CD14-positive monocyte (primary cell): Measurements from ENCODE around the gene HPGDS. TPM values are rescaled to one million over a fixed set of nuclear protein-coding genes. Genes with fewer than 3 reads are reported as not detected.

Source experiments
- DNase-seq, 3 donors: peaks; one replicate each; pipeline ENCODE4 v3.0.0-alpha.2; 2011 to 2022
- H2AFZ ChIP-seq: 2 replicates; pipeline ENCODE4 v1.6.0; 2012; ENCODE audit warnings: mild to moderate bottlenecking, low read depth, low read length, inconsistent platforms; ENCODE audit not compliant: insufficient read depth, poor library complexity, severe bottlenecking
- H3K27ac ChIP-seq, 2 donors: 1 replicate in 1 of 2; 2 replicates in 1 of 2; pipeline ENCODE4 v1.5.1; 2012 to 2013; ENCODE audit warnings: low read length in 2 of 2, control low read depth in 1 of 2, inconsistent platforms in 1 of 2, low read depth in 1 of 2, mild to moderate bottlenecking in 1 of 2
- H3K27me3 ChIP-seq, 2 donors: one replicate each; pipeline versions ENCODE4 v1.6.0 to v1.6.1; 2011 to 2013; ENCODE audit warnings: low read length in 2 of 2; ENCODE audit not compliant: control insufficient read depth in 2 of 2, insufficient read depth in 2 of 2
- H3K36me3 ChIP-seq, 2 donors: replicated peaks in 1 of 2; 1 replicate in 1 of 2; 2 replicates in 1 of 2; pipeline versions ENCODE4 v1.5.1 to v1.6.1; 2012 to 2013; ENCODE audit warnings: low read length in 2 of 2, control low read depth in 1 of 2, inconsistent platforms in 1 of 2, mild to moderate bottlenecking in 1 of 2; ENCODE audit not compliant: insufficient read depth in 2 of 2, control insufficient read depth in 1 of 2
- H3K4me1 ChIP-seq, 2 donors: 1 replicate in 1 of 2; 2 replicates in 1 of 2; pipeline versions ENCODE4 v1.5.1 to v1.6.1; 2012 to 2013; ENCODE audit warnings: low read length in 2 of 2, control low read depth in 1 of 2, inconsistent platforms in 1 of 2, mild to moderate bottlenecking in 1 of 2, moderate library complexity in 1 of 2; ENCODE audit not compliant: insufficient read depth in 2 of 2, control insufficient read depth in 1 of 2
- H3K4me2 ChIP-seq: replicated peaks from 2 replicates; pipeline ENCODE3; 2012; ENCODE audit warnings: low read length, moderate library complexity, mild to moderate bottlenecking; ENCODE audit not compliant: poor library complexity, severe bottlenecking; ENCODE audit errors: extremely low read depth
- H3K4me3 ChIP-seq, 3 experiments: fragments of 200-600 bp in 1 of 3; sonication (generic) in 1 of 3; replicated peaks in 1 of 3; 1 replicate in 2 of 3; 2 replicates in 1 of 3; pipeline ENCODE4 v1.5.1; 2011 to 2013; ENCODE audit warnings: low read length in 3 of 3, mild to moderate bottlenecking in 3 of 3, control low read depth in 2 of 3, low read depth in 2 of 3, inconsistent platforms in 1 of 3, moderate library complexity in 1 of 3
- H3K79me2 ChIP-seq: 2 replicates; pipeline ENCODE4 v1.6.0; 2012; ENCODE audit warnings: mild to moderate bottlenecking, control low read depth, inconsistent platforms, low read length, moderate library complexity; ENCODE audit not compliant: insufficient read depth
- H3K9ac ChIP-seq: 2 replicates; pipeline ENCODE4 v1.6.0; 2017; ENCODE audit warnings: low read length, mild to moderate bottlenecking; ENCODE audit not compliant: insufficient read depth, poor library complexity, severe bottlenecking
- H3K9me3 ChIP-seq, 2 donors: replicated peaks in 1 of 2; 1 replicate in 1 of 2; 2 replicates in 1 of 2; pipeline versions ENCODE4 v1.5.1 to v1.6.1; 2012 to 2013; ENCODE audit warnings: low read length in 2 of 2, control low read depth in 1 of 2; ENCODE audit not compliant: control insufficient read depth in 1 of 2, insufficient read depth in 1 of 2
- H4K20me1 ChIP-seq: 2 replicates; pipeline ENCODE4 v1.6.0; 2012; ENCODE audit warnings: mild to moderate bottlenecking, low read length, control low read depth, moderate library complexity; ENCODE audit not compliant: insufficient read depth
- H3K27ac Mint-ChIP-seq, 7 donors: one replicate each; pipeline ENCODE4 v1.8.0; 2020; ENCODE audit warnings: mild to moderate bottlenecking in 7 of 7, mixed read lengths in 7 of 7, moderate library complexity in 6 of 7, inconsistent platforms in 2 of 7
- H3K27me3 Mint-ChIP-seq, 3 donors: one replicate each; pipeline ENCODE4 v1.8.0; 2021 to 2022; ENCODE audit warnings: low read depth in 3 of 3, mild to moderate bottlenecking in 3 of 3, mixed read lengths in 3 of 3, moderate library complexity in 3 of 3, inconsistent platforms in 1 of 3
- H3K36me3 Mint-ChIP-seq, 2 donors: one replicate each; pipeline ENCODE4 v1.8.0; 2020; ENCODE audit warnings: mixed read lengths in 2 of 2, inconsistent platforms in 1 of 2, mild to moderate bottlenecking in 1 of 2
- H3K4me1 Mint-ChIP-seq: one replicate; pipeline ENCODE4 v1.8.0; 2020; ENCODE audit warnings: mild to moderate bottlenecking, mixed read lengths
- H3K4me3 Mint-ChIP-seq, 2 donors: one replicate each; pipeline ENCODE4 v1.8.0; 2020; ENCODE audit warnings: mild to moderate bottlenecking in 2 of 2, mixed read lengths in 2 of 2, moderate library complexity in 1 of 2
- H3K9me3 Mint-ChIP-seq, 7 donors: one replicate each; pipeline ENCODE4 v1.8.0; 2020 to 2022; ENCODE audit warnings: mixed read lengths in 7 of 7, mild to moderate bottlenecking in 6 of 7, moderate library complexity in 6 of 7, inconsistent platforms in 2 of 7
- CTCF ChIP-seq: fragments of 200-600 bp; IDR thresholded peaks from one replicate; pipeline ENCODE4 v1.8.0; 2022; ENCODE audit warnings: antibody characterized with exemption, mild to moderate bottlenecking
- intact Hi-C, 2 donors: fragments of 100-400 bp; cut with micrococcal nuclease; formaldehyde crosslinking; loops; one replicate each; pipeline versions ENCODE4 v1.15.0 to v1.15.1; 2023
- polyA plus RNA-seq, 3 donors: library from polyadenylated mRNA; depleted of rRNA in 1 of 3; unstranded in 2 of 3; stranded (reverse) in 1 of 3; fragments of 300-500 nt in 2 of 3; fragments of >200 nt in 1 of 3; fragmentation: Illumina TruSeq in 2 of 3; gene quantifications; 1 replicate in 2 of 3; 2 replicates in 1 of 3; pipeline ENCODE4 v1.2.3, GENCODE V29; 2012 to 2021

Gene HPGDS
- polyA plus RNA-seq, 3 donors: 0.05 to 0.30 TPM; not detected in 1

- intact Hi-C loops: no loop called here
- Mint-ChIP-seq H3K9me3 (no peaks in the 10 kb centered on the region), H3K27ac (no peak overlapping the region), H3K27me3 (no peaks in the 10 kb centered on the region), H3K4me1 (no peaks in the 10 kb centered on the region), H3K36me3 (peaks cover 46 to 52% of the 10 kb centered on the region in 2 donors), H3K4me3 (no peak overlapping the region)
- no peak overlapping the region for H3K4me2 ChIP-seq
- no peak overlapping the region for H3K27ac ChIP-seq
- H3K79me2 ChIP-seq: no peaks in the 10 kb centered on the region
- peaks cover 41 to 59% of the 10 kb centered on the region in 2 donors for H3K36me3 ChIP-seq
- no peak overlapping the region for H3K4me3 ChIP-seq
- H3K9me3 ChIP-seq: no peaks in the 10 kb centered on the region
- no peaks in the 10 kb centered on the region for H3K4me1 ChIP-seq
- no peak for DNase-seq
- no peak overlapping the region for H3K9ac ChIP-seq
- no peak for TF ChIP-seq CTCF
- H3K27me3 ChIP-seq: no peaks in the 10 kb centered on the region
- H4K20me1 ChIP-seq: no peaks in the 10 kb centered on the region
- no peak overlapping the region for H2AFZ ChIP-seq
Measured at GRCh38 chr4:94251094-94251493, 91.5 kb downstream of the HPGDS start.

Other genes with a start within 250 kb of the HPGDS start
- gene SMARCAD1, start 135.0 kb downstream of the HPGDS start, polyA plus RNA-seq: 1 to 10 TPM; 4.9 to 7.0 (median 6.6) TPM
- gene PDLIM5, start 109.1 kb upstream of the HPGDS start, polyA plus RNA-seq: 100 to 1,000 TPM in 1 of 3 donors, 10 to 100 TPM in 2; 75.3 to 105 (median 80.9) TPM